GM18867 (cell line): ENCODE data around the gene SLC8B1.
A peak's percentile ranks its signal among the peaks of the same experiment; 100 is the strongest.
"Not testable (repeated sequence)": the region's sequence is repeated elsewhere in the genome, so short reads cannot be mapped to it uniquely, and the experiment has no call there.

Experiments
- ATAC-seq: cut with Tn5 transposase; IDR thresholded peaks from one replicate; pipeline ENCODE4 v1.9.1; 2021; ENCODE audit warnings: mild to moderate bottlenecking, moderate library complexity; ENCODE audit not compliant: unreplicated experiment

Gene SLC8B1

GRCh38 chr12:113358381-113359132 lies 23.6 kb upstream of the SLC8B1 start, which contains the start of gene PLBD2:
TSS of gene PLBD2 (plus strand) at chr12:113358587. CDS start at chr12:113358601, 14 bp downstream.
- ATAC-seq, result peak; percentile 94

- ATAC-seq, result not testable (repeated sequence)
Observed at GRCh38 chr12:113354192-113354591, 19.3 kb upstream of the SLC8B1 start.

- ATAC-seq, result no peak
Observed at GRCh38 chr12:113351089-113351488, 16.2 kb upstream of the SLC8B1 start.

GRCh38 chr12:113348849-113349536 lies 14.1 kb upstream of the SLC8B1 start:
- ATAC-seq, result no peak

- no peak for ATAC-seq
Observed at GRCh38 chr12:113347892-113348291, 13.0 kb upstream of the SLC8B1 start.

- no peak for ATAC-seq
Observed at GRCh38 chr12:113347107-113347506, 12.2 kb upstream of the SLC8B1 start.

- no peak for ATAC-seq
Observed at GRCh38 chr12:113346353-113346752, 11.4 kb upstream of the SLC8B1 start.

- ATAC-seq, result no peak
Observed at GRCh38 chr12:113345318-113345717, 10.4 kb upstream of the SLC8B1 start.

GRCh38 chr12:113341535-113341934 lies 6.6 kb upstream of the SLC8B1 start:
- ATAC-seq, result no peak

- ATAC-seq, result no peak
Observed at GRCh38 chr12:113340061-113340460, 5.2 kb upstream of the SLC8B1 start.

GRCh38 chr12:113339540-113339939 lies 4.6 kb upstream of the SLC8B1 start:
- ATAC-seq, result no peak

- ATAC-seq, result peak; percentile 14
Observed at GRCh38 chr12:113333877-113334785, 778 bp downstream of the SLC8B1 start.

- no peak for ATAC-seq
Observed at GRCh38 chr12:113333418-113333750, 1.5 kb downstream of the SLC8B1 start.

- ATAC-seq, result no peak
Observed at GRCh38 chr12:113332688-113333417, 2.1 kb downstream of the SLC8B1 start.

GRCh38 chr12:113330505-113330904 lies 4.4 kb downstream of the SLC8B1 start:
- ATAC-seq, result no peak

GRCh38 chr12:113329791-113330417 lies 5.0 kb downstream of the SLC8B1 start:
- no peak for ATAC-seq

- no peak for ATAC-seq
Observed at GRCh38 chr12:113329022-113329790, 5.7 kb downstream of the SLC8B1 start.

- ATAC-seq, result no peak
Observed at GRCh38 chr12:113328368-113328889, 6.5 kb downstream of the SLC8B1 start.

GRCh38 chr12:113326775-113327395 lies 8.0 kb downstream of the SLC8B1 start:
- no peak for ATAC-seq
